Measurements from ENCODE around the gene VAV2.

The VAV2 gene

GRCh38 chr9:133881671-133882381 is 110.3 kb downstream of the VAV2 start:
- TF ChIP-seq YY1 (IDR thresholded peaks at IDR 0.05; ENCODE audit: low read depth) = no peak
- no peak for TF ChIP-seq CEBPB (IDR thresholded peaks at IDR 0.05)
- no peak for TF ChIP-seq REST (IDR thresholded peaks at IDR 0.05; ENCODE audit: low read depth)
- TF ChIP-seq USF1 (IDR thresholded peaks at IDR 0.05) = no peak
- no peak for TF ChIP-seq TAF1 (IDR thresholded peaks at IDR 0.05; ENCODE audit: low read depth)
- TF ChIP-seq NFIC (IDR thresholded peaks at IDR 0.05) = no peak
- no peak for TF ChIP-seq FOXM1 (IDR thresholded peaks at IDR 0.05; ENCODE audit: borderline replicate concordance, low read depth)
- TF ChIP-seq TCF12 (IDR thresholded peaks at IDR 0.05; ENCODE audit: low read depth) = no peak
- no peak for TF ChIP-seq ZBTB7A (IDR thresholded peaks at IDR 0.05; ENCODE audit: low read depth)
- TF ChIP-seq EGR1 (IDR thresholded peaks at IDR 0.05) = no peak
- TF ChIP-seq EP300 (IDR thresholded peaks at IDR 0.05; ENCODE audit: borderline replicate concordance) = no peak
- TF ChIP-seq MAX (IDR thresholded peaks at IDR 0.05) = no peak
- no peak for TF ChIP-seq TEAD4 (IDR thresholded peaks at IDR 0.05)
- TF ChIP-seq CREB1 (IDR thresholded peaks at IDR 0.05; ENCODE audit: low read depth) = no peak
- TF ChIP-seq RAD21 (IDR thresholded peaks at IDR 0.05; ENCODE audit: low read depth) = no peak

- no peak for TF ChIP-seq CREB1 (IDR thresholded peaks at IDR 0.05; ENCODE audit: low read depth)
- no peak for TF ChIP-seq EGR1 (IDR thresholded peaks at IDR 0.05)
- TF ChIP-seq MAX (IDR thresholded peaks at IDR 0.05) = no peak
- no peak for TF ChIP-seq USF1 (IDR thresholded peaks at IDR 0.05)
- no peak for TF ChIP-seq FOXM1 (IDR thresholded peaks at IDR 0.05; ENCODE audit: borderline replicate concordance, low read depth)
- no peak for TF ChIP-seq REST (IDR thresholded peaks at IDR 0.05; ENCODE audit: low read depth)
- no peak for TF ChIP-seq NFIC (IDR thresholded peaks at IDR 0.05)
- TF ChIP-seq CEBPB (IDR thresholded peaks at IDR 0.05) = no peak
- no peak for TF ChIP-seq TAF1 (IDR thresholded peaks at IDR 0.05; ENCODE audit: low read depth)
- no peak for TF ChIP-seq TCF12 (IDR thresholded peaks at IDR 0.05; ENCODE audit: low read depth)
- TF ChIP-seq RAD21 (IDR thresholded peaks at IDR 0.05; ENCODE audit: low read depth) = no peak
- no peak for TF ChIP-seq EP300 (IDR thresholded peaks at IDR 0.05; ENCODE audit: borderline replicate concordance)
- TF ChIP-seq YY1 (IDR thresholded peaks at IDR 0.05; ENCODE audit: low read depth) = no peak
- TF ChIP-seq TEAD4 (IDR thresholded peaks at IDR 0.05) = no peak
- no peak for TF ChIP-seq ZBTB7A (IDR thresholded peaks at IDR 0.05; ENCODE audit: low read depth)
Measured at GRCh38 chr9:133880851-133881661, 111.1 kb downstream of the VAV2 start.

- TF ChIP-seq EGR1 (IDR thresholded peaks at IDR 0.05) (no peak), MAX (IDR thresholded peaks at IDR 0.05) (no peak), EP300 (IDR thresholded peaks at IDR 0.05; ENCODE audit: borderline replicate concordance) (no peak), FOXM1 (IDR thresholded peaks at IDR 0.05; ENCODE audit: borderline replicate concordance, low read depth) (no peak), REST (IDR thresholded peaks at IDR 0.05; ENCODE audit: low read depth) (no peak), CREB1 (IDR thresholded peaks at IDR 0.05; ENCODE audit: low read depth) (no peak), RAD21 (IDR thresholded peaks at IDR 0.05; ENCODE audit: low read depth) (no peak), NFIC (IDR thresholded peaks at IDR 0.05) (no peak), TEAD4 (IDR thresholded peaks at IDR 0.05) (no peak), USF1 (IDR thresholded peaks at IDR 0.05) (no peak), YY1 (IDR thresholded peaks at IDR 0.05; ENCODE audit: low read depth) (no peak)
Measured at GRCh38 chr9:133880136-133880535, 112.0 kb downstream of the VAV2 start.
